GM19452 (cell line): ENCODE measurements around the gene ZMYM4.
"Not testable (repeated sequence)": the region's sequence is repeated elsewhere in the genome, so short reads cannot be mapped to it uniquely, and the experiment has no call there.

ENCODE experiments used
- ATAC-seq: cut with Tn5 transposase; IDR thresholded peaks from one replicate; pipeline ENCODE4 v1.9.1; 2021; ENCODE audit not compliant: unreplicated experiment

The ZMYM4 gene

GRCh38 chr1:35451125-35451528 is 182.6 kb downstream of the ZMYM4 start:
- ATAC-seq, result no peak

DNA sequence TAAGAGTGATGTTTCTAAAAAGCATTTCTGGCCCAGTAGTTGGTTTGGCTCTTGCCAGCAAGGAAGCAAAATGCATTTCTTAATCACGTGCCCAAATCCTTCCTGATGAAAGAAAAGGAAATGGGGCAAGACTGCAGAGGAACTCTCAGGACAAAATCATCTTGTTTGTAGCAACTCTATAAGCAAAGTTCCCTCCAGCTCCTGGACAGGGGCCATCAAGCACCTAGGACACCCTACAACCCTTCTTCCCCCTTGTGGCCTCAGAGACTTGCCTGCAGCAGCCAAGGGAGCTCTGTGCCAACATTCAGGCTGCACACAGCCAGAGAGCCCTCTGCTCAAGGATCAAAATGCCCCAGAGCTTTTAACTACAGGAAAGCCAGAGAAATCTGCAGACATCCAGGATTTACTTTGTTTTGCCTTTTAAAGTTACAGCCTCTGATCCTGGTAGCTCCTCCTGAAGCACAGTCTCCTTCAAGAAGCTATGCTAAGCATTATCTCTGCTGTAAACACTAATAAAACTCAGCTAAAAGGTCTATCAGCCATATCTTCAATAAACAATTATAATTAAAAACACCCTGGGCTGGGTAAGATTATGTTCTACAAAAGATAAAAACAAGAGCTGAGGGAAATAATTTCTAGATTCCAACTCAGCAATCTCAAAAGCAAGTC is 183.7 kb downstream of the ZMYM4 start:
- no peak for ATAC-seq

GRCh38 chr1:35453031-35453430 is 184.5 kb downstream of the ZMYM4 start:
- ATAC-seq, result no peak

DNA sequence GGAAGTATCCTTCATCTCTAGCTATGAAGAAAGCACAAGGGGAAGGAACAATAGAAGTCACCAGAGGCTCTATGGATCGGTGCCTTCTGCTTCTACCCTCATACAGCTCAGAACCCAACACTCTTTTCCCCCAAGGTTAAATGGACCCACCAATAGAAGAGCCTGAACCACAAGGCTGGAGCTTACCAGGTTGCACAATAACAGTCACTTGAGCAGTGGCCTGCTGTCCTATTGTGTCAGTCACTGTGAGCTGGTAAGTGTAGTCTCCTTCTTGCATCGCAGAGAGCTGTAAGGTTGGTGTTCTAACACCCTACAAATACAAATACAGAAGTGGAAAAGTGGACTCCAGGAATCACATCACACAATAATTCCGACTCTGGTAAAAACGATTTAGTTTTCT is 185.7 kb downstream of the ZMYM4 start:
- ATAC-seq, result no peak

DNA sequence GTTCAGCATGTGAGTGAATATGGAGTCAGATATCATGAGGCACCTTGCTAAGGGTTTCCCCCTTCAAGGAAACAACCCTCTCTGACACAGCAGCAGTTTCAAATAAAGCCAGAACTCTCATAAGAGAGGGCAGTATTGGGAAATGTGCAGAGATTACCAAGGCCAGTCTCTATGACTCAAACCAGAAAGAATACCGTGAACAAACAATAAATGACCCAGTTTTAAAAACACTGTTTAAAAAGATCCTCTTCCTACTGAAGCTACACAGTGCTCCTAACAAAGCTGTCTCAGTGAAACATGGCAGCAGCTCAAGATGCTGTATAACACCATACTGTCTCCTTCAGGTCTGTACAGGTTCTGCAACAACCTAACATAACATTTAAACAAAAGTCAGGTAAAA is 186.1 kb downstream of the ZMYM4 start:
- ATAC-seq, result no peak

DNA sequence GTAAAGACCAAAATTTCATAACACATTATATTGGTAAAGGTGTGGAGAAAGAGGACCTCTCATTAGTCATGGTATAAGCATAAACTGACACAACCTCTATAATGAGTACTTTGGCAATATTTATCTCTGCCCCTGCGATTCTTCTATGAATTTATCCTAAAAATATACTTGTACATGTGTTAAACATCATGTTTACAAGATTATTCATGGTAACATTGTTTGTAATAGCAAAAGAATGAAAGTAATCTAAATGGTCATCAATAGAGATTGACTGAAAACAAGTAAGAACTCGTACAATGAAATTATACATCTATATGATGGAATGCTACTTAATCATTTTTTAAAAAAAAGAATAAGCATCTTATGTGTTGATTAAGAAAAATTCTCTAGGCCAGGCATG is 192.3 kb downstream of the ZMYM4 start:
- ATAC-seq, result no peak

- no peak for ATAC-seq
These were observed 193.6 kb downstream of the ZMYM4 start for GRCh38 chr1:35461966-35462651.

DNA sequence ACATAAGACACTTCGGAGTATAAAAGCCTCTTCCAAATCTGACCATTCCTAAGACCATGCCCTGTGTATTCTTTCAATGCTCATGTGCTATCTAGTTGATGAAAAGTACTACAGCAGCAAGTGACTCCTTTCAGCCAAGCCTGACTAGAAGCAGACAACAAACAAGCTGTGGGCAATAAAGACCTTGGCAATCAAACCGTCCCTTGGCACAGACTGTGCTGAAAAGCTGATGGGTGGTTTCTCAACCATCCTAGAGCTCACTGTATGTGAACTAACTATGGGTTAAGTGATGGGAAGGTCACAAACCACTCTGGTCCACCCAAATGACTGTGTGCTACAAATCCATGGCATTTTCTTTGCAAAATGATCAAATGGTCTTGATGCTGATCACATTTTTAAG is 194.7 kb downstream of the ZMYM4 start:
- ATAC-seq, result no peak

DNA sequence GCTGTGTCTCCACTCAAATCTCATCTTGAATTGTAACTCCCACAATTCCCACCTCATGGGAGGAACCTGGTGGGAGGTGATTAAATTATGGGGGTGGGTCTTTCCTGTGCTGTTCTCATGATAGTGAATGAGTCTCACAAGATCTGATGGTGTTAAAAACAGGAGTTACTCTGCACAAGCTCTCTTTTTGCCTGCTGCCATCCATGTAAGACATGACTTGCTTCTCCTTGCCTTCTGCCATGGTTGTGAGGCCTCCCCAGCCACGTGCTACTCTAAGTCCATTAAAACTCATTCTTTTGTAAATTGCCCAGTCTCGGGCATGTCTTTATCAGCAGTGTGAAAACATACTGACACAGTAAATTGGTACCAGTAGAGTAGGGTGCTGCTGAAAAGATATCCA is 195.2 kb downstream of the ZMYM4 start:
- not testable (repeated sequence) for ATAC-seq

DNA sequence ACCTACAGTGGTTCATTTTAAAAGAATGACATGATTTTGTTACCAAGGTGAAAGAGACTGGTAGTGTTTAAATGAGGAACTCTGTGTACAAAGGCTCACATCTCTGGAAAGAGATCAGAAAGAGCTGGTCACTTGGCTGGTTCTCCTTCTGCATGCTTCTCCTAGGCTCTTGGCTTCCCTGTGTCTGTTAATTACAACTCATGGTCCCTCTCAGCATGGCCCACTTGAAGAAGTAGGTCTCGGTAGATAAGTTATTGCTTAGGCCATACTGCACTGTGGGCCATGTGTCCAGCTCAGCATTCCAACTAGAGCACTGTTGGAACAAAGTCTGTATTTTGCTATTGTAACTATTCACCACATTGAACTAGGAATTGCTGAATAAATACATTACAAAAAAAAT is 197.6 kb downstream of the ZMYM4 start:
- ATAC-seq, result no peak

- no peak for ATAC-seq
These were observed 202.6 kb downstream of the ZMYM4 start for GRCh38 chr1:35470977-35471613.
